A673 (cell line): ENCODE measurements around the gene UBE2L5. TPM values are rescaled to one million over a fixed set of nuclear protein-coding genes. Genes with fewer than 3 reads are reported as not detected.

Source experiments
- BruUV-seq: library from RNA; stranded (reverse); fragments of 400-500 nt; replicated peaks from 2 replicates; lab custom pipeline; 2021; lab: Mats Ljungman, UMichigan
- CTCF ChIA-PET: fragments of 300-600 bp; sonication (Branson Sonifier 250); formaldehyde crosslinking; loops from one replicate; lab custom pipeline; 2022; ENCODE audit warnings: antibody characterized with exemption; lab: Charles Lee
- POLR2A ChIA-PET: fragments of 300-600 bp; sonication (Branson Sonifier 250); formaldehyde crosslinking; loops from one replicate; lab custom pipeline; 2022; ENCODE audit warnings: antibody characterized with exemption; ENCODE audit not compliant: low non-redundant PET; lab: Charles Lee
- DNase-seq: peaks from one replicate; pipeline ENCODE4 v3.0.0-alpha.2; 2015; ENCODE audit warnings: low spot score
- H3K27ac ChIP-seq: fragments of 200-600 bp; sonication (generic); 2 replicates; pipeline ENCODE4 v1.5.1; 2016; ENCODE audit warnings: mixed run types, low read depth, mild to moderate bottlenecking, mixed read lengths, antibody characterized with exemption, low read length; ENCODE audit not compliant: poor library complexity, severe bottlenecking
- H3K27me3 ChIP-seq: fragments of 200-600 bp; sonication (generic); replicated peaks from 2 replicates; pipeline ENCODE4 v1.6.1; 2017; ENCODE audit warnings: mixed run types, low read depth, mild to moderate bottlenecking, mixed read lengths, antibody characterized with exemption, low read length; ENCODE audit not compliant: insufficient read depth, poor library complexity
- H3K36me3 ChIP-seq: fragments of 200-600 bp; sonication (generic); 2 replicates; pipeline ENCODE4 v1.6.1; 2016; ENCODE audit warnings: mixed run types, mild to moderate bottlenecking, mixed read lengths, antibody characterized with exemption, low read length; ENCODE audit not compliant: insufficient read depth, poor library complexity, severe bottlenecking
- H3K4me1 ChIP-seq: fragments of 200-600 bp; sonication (generic); 2 replicates; pipeline ENCODE4 v1.6.1; 2017; ENCODE audit warnings: mixed run types, mild to moderate bottlenecking, mixed read lengths, antibody characterized with exemption, low read length; ENCODE audit not compliant: insufficient read depth, poor library complexity, severe bottlenecking
- H3K4me3 ChIP-seq: fragments of 200-600 bp; sonication (generic); 2 replicates; pipeline ENCODE4 v1.5.1; 2016; ENCODE audit warnings: low read depth, mixed run types, mild to moderate bottlenecking, mixed read lengths, low read length; ENCODE audit not compliant: poor library complexity, severe bottlenecking
- H3K9me3 ChIP-seq: fragments of 200-600 bp; sonication (generic); 2 replicates; pipeline ENCODE4 v1.6.1; 2016; ENCODE audit warnings: mixed run types, low read depth, mild to moderate bottlenecking, mixed read lengths, antibody characterized with exemption, low read length; ENCODE audit not compliant: poor library complexity, severe bottlenecking
- EZH2 ChIP-seq: fragments of 200-600 bp; sonication (generic); IDR thresholded peaks from 2 replicates; pipeline ENCODE4 v1.6.1; 2017; ENCODE audit warnings: borderline replicate concordance, low read depth, mild to moderate bottlenecking, mixed read lengths, antibody characterized with exemption, low read length; ENCODE audit not compliant: poor library complexity, severe bottlenecking
- intact Hi-C: fragments of 100-400 bp; cut with micrococcal nuclease; formaldehyde crosslinking; loops from one replicate; pipeline ENCODE4 v1.10.0; 2022; ENCODE audit not compliant: unreplicated experiment
- total RNA-seq: library from RNA; stranded (reverse); gene quantifications from 2 replicates; pipeline ENCODE4 v1.2.3, GENCODE V29; 2021
- TF ChIP-seq, protein P1 (sequence below): fragments of 300-800, 200-600 bp; sonication (generic); conservative IDR thresholded peaks from 2 replicates; pipeline ENCODE4 v1.5.1; 2017; ENCODE audit warnings: low read depth, mild to moderate bottlenecking, antibody characterized with exemption, low read length, moderate library complexity, mixed read lengths

UBE2L5 gene
- total RNA-seq, 1 experiment from 2014 or later, result 0.21 TPM

DNA sequence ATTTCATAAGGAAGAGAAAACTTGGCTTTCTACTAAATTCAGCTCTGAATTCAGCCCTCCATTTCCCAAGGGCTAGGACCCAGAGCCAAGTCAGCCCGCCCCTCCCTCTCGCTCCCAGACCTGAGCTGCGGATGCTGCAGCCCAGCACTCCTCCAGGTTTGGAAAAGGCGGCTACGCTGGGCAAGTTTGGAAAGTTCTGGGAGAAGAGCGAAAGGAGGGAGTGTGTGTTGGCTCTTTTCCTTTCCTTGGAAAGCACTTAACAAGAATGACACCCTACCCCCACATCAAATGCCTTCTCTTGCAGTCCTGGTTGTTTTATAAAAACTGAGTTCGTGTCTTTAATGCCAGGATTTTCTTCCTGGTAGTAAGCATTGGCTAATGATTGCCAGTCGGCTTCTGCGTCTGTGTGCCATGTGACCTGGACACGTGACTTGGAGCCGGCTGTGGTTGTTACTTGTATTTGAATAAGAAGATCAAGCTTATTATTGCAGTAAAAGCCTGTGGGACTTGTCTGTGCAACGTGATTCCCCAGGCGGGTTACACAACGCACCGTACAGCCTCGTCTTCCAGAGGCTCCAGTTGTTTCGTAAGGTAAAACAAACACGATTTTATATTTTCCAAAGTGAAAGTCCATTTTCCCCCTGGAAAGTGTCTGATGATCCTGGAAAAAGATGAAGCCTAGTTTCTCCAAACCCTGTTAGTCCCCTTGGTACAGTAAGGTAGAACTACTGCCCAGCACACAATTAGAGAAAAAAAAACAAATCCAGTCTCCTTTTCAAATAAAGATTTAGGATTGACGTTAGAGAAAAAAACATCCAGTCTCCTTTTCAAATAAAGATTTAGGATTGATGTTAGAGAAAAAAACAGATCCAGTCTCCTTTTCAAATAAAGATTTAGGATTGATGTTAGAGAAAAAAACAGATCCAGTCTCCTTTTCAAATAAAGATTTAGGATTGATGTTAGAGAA, 26.8 kb upstream of the UBE2L5 start:
- Histone ChIP-seq H3K4me3 (peak overlapping the region; percentile 44), H3K27ac (peak overlapping the region; percentile 80), H3K4me1 (peaks cover 14% of the 10 kb centered on the region), H3K9me3 (no peaks in the 10 kb centered on the region), H3K36me3 (no peaks in the 10 kb centered on the region), H3K27me3 (no peaks in the 10 kb centered on the region)
- POLR2A ChIA-PET, result interaction anchor here (0.7 kb wide), 1 partner anchor 87 kb away, joined by 4 read pairs; no protein-coding TSS in a partner anchor
- intact Hi-C loops, result loop anchor here (5.0 kb wide), 1 partner anchor 88 kb away; the partner anchor contains the start of gene KATNAL1
- CTCF ChIA-PET, result interaction anchor here (1.7 kb wide), 1 partner anchor 263 kb away, joined by 6 read pairs; no protein-coding TSS in a partner anchor
- BruUV-seq, result TSS peak; percentile 96
- DNase-seq, result peak; percentile 91
- TF ChIP-seq, protein P1, sequence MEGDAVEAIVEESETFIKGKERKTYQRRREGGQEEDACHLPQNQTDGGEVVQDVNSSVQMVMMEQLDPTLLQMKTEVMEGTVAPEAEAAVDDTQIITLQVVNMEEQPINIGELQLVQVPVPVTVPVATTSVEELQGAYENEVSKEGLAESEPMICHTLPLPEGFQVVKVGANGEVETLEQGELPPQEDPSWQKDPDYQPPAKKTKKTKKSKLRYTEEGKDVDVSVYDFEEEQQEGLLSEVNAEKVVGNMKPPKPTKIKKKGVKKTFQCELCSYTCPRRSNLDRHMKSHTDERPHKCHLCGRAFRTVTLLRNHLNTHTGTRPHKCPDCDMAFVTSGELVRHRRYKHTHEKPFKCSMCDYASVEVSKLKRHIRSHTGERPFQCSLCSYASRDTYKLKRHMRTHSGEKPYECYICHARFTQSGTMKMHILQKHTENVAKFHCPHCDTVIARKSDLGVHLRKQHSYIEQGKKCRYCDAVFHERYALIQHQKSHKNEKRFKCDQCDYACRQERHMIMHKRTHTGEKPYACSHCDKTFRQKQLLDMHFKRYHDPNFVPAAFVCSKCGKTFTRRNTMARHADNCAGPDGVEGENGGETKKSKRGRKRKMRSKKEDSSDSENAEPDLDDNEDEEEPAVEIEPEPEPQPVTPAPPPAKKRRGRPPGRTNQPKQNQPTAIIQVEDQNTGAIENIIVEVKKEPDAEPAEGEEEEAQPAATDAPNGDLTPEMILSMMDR, result no peak
- TF ChIP-seq EZH2, result no peak

DNA sequence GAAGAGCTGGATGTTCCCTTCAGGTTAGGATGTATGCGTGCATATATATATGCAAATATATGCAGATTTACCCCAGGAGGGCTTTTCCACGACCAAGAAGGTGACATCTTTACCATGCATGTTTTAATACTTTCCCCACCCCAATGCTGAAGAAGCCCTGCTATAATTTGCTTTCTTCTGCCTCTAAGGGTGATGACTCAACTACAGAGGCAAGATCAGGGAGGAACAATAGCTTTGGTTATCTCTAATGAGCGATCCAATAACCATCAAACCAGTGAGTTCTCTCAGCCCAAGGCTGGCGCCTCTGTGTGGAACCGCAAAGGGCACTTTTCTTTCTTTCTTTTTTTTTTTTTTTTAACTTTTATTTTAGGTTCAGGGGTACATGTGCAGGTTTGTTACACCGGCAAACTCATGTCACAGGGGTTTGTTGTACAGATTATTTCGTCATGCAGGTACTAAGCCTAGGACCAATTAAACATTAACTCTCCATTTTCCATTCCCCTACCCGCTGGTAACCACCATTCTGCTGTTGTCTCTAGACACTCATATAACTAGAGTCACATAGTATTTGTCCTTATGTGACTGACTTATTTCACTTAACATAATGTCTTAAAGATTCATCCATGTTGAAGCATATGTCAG, 25.7 kb upstream of the UBE2L5 start:
- H3K27me3 ChIP-seq, result no peaks in the 10 kb centered on the region
- H3K4me3 ChIP-seq, result no peak overlapping the region
- H3K36me3 ChIP-seq, result no peaks in the 10 kb centered on the region
- no peaks in the 10 kb centered on the region for H3K9me3 ChIP-seq
- DNase-seq, result peak; percentile 45
- BruUV-seq, result no TSS peak
- intact Hi-C loops, result loop anchor here (5.0 kb wide), 1 partner anchor 89 kb away; the partner anchor contains the start of gene KATNAL1
- TF ChIP-seq, protein P1, result no peak
- no peak for TF ChIP-seq EZH2
- ChIA-PET CTCF (interaction anchor here (1.7 kb wide), 1 partner anchor 264 kb away, joined by 6 read pairs; no protein-coding TSS in a partner anchor), POLR2A (no interaction called here)
- peaks cover 14% of the 10 kb centered on the region for H3K4me1 ChIP-seq
- H3K27ac ChIP-seq, result peak overlapping the region; percentile 80

DNA sequence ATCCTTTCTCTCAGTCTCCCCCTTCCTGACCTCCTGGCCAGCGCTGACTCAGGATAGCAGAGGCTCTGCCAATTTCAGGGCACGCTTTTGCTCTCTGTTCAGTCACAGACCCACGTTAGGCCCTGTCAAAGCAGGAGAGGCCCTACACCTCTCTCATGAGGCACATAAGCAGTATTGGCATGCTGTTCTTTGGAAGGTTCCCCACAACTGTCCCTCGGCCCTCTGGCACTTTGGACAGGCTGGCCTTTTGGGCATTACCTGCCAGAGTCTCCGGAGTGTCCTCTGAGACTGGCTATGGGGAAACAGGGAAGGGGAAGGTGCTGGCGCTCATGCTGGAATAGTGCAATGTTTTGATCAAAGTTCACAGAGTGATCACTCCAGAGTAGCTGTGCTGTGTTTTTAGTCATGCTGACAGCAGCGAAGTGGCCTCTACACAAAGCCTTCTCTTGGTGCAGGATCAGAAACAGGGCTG, 23.7 kb upstream of the UBE2L5 start:
- Histone ChIP-seq H3K4me3 (no peak overlapping the region), H3K9me3 (no peaks in the 10 kb centered on the region), H3K27ac (no peak overlapping the region), H3K4me1 (peaks cover 14% of the 10 kb centered on the region), H3K36me3 (no peaks in the 10 kb centered on the region), H3K27me3 (no peaks in the 10 kb centered on the region)
- CTCF ChIA-PET, result no interaction called here
- intact Hi-C loops, result loop anchor here (5.0 kb wide), 1 partner anchor 91 kb away; the partner anchor contains the start of gene KATNAL1
- DNase-seq, result no peak
- no TSS peak for BruUV-seq
- TF ChIP-seq, protein P1, result no peak
- TF ChIP-seq EZH2, result no peak
- POLR2A ChIA-PET, result no interaction called here
